GM23338 (cell line): ENCODE measurements around the gene ADAM15. TPM values are rescaled to one million over a fixed set of nuclear protein-coding genes. Genes with fewer than 3 reads are reported as not detected.

ENCODE experiments used
- ATAC-seq: fragments of 200-7000 bp; cut with Tn5 transposase; 3 replicates; pipeline ENCODE4 v1.9.1; 2020
- DNase-seq: peaks from one replicate; pipeline ENCODE4 v3.0.0-alpha.2; 2015; ENCODE audit warnings: low spot score
- H2AFZ ChIP-seq: fragments of 200-600 bp; sonication (generic); 2 replicates; pipeline ENCODE4 v1.8.0; 2016; ENCODE audit warnings: antibody characterized with exemption, mild to moderate bottlenecking, moderate library complexity
- H3F3A ChIP-seq: fragments of 200-600 bp; sonication (generic); replicated peaks from 2 replicates; pipeline ENCODE4 v1.8.0; 2017; ENCODE audit warnings: antibody characterized with exemption, mixed run types, low read depth
- H3K27ac ChIP-seq: fragments of 200-600 bp; sonication (generic); 2 replicates; pipeline ENCODE4 v1.6.1; 2016; ENCODE audit warnings: low read depth
- H3K27me3 ChIP-seq: fragments of 200-600 bp; sonication (generic); 2 replicates; pipeline ENCODE4 v1.8.0; 2016; ENCODE audit warnings: mild to moderate bottlenecking, mixed run types, moderate library complexity; ENCODE audit not compliant: insufficient read depth
- H3K36me3 ChIP-seq: fragments of 200-600 bp; sonication (generic); 2 replicates; pipeline ENCODE4 v1.8.0; 2016; ENCODE audit warnings: mild to moderate bottlenecking; ENCODE audit not compliant: insufficient read depth
- H3K4me1 ChIP-seq: fragments of 200-600 bp; sonication (generic); 2 replicates; pipeline ENCODE4 v1.8.0; 2016; ENCODE audit warnings: mild to moderate bottlenecking, moderate library complexity; ENCODE audit not compliant: insufficient read depth
- H3K4me2 ChIP-seq: fragments of 200-600 bp; sonication (generic); 2 replicates; pipeline ENCODE4 v1.7.1; 2017; ENCODE audit warnings: mixed run types
- H3K4me3 ChIP-seq: fragments of 200-600 bp; sonication (generic); 2 replicates; pipeline ENCODE4 v1.6.1; 2016; ENCODE audit warnings: mixed run types
- H3K79me2 ChIP-seq: fragments of 200-600 bp; sonication (generic); replicated peaks from 2 replicates; pipeline ENCODE4 v1.8.0; 2017; ENCODE audit warnings: mild to moderate bottlenecking; ENCODE audit not compliant: insufficient read depth
- H3K9me2 ChIP-seq: fragments of 200-600 bp; sonication (generic); 2 replicates; pipeline ENCODE4 v1.8.0; 2017; ENCODE audit not compliant: insufficient read depth
- H4K20me1 ChIP-seq: fragments of 200-600 bp; sonication (generic); replicated peaks from 2 replicates; pipeline ENCODE4 v1.8.0; 2017; ENCODE audit warnings: mild to moderate bottlenecking; ENCODE audit not compliant: insufficient read depth
- H3K27ac Mint-ChIP-seq: 2 replicates; pipeline ENCODE4 v1.8.0; 2020; ENCODE audit warnings: inconsistent platforms, mild to moderate bottlenecking, moderate library complexity, mixed read lengths
- H3K27me3 Mint-ChIP-seq: 3 replicates; pipeline ENCODE4 v1.8.0; 2022; ENCODE audit warnings: low read depth, mild to moderate bottlenecking, moderate library complexity, mixed read lengths, inconsistent platforms; ENCODE audit not compliant: insufficient read depth, poor library complexity
- H3K36me3 Mint-ChIP-seq: 3 replicates; pipeline ENCODE4 v1.8.0; 2021; ENCODE audit warnings: low read depth, mild to moderate bottlenecking, inconsistent platforms, moderate library complexity, mixed read lengths
- H3K4me1 Mint-ChIP-seq: 3 replicates; pipeline ENCODE4 v1.8.0; 2020; ENCODE audit warnings: mild to moderate bottlenecking, inconsistent platforms, mixed read lengths
- H3K4me3 Mint-ChIP-seq: 3 replicates; pipeline ENCODE4 v1.8.0; 2021; ENCODE audit warnings: moderate library complexity, mild to moderate bottlenecking, inconsistent platforms, mixed read lengths
- H3K9me3 Mint-ChIP-seq: 3 replicates; pipeline ENCODE4 v1.8.0; 2020; ENCODE audit warnings: moderate library complexity, mild to moderate bottlenecking, inconsistent platforms, mixed read lengths
- CREB1 ChIP-seq: fragments of 250-450 bp; sonication (Bioruptor Pico); IDR thresholded peaks from 2 replicates; pipeline ENCODE4 v1.5.0; 2020; ENCODE audit warnings: low read depth, mild to moderate bottlenecking, moderate library complexity
- CTCF ChIP-seq, 2 experiments: fragments of 200-600 bp in 1 of 2; sonication (generic) in 1 of 2; conservative IDR thresholded peaks; 2 replicates each; pipeline versions ENCODE4 v1.5.1 to v1.6.1; 2016 to 2017; ENCODE audit warnings: antibody characterized with exemption in 2 of 2, low read depth in 2 of 2, mild to moderate bottlenecking in 2 of 2, moderate library complexity in 1 of 2
- EZH2 ChIP-seq: fragments of 200-600 bp; sonication (generic); IDR thresholded peaks from one replicate; pipeline ENCODE4 v1.8.0; 2017; ENCODE audit warnings: antibody characterized with exemption, mild to moderate bottlenecking, low read depth; ENCODE audit not compliant: unreplicated experiment
- EZH2phosphoT487 ChIP-seq: fragments of 200-600 bp; sonication (generic); IDR thresholded peaks from one replicate; pipeline ENCODE4 v1.8.1; 2018; ENCODE audit warnings: antibody characterized with exemption; ENCODE audit not compliant: unreplicated experiment
- NANOG ChIP-seq: IDR thresholded peaks from 2 replicates; pipeline ENCODE4 v1.6.1; 2016; ENCODE audit warnings: antibody characterized with exemption, borderline replicate concordance
- POLR2AphosphoS5 ChIP-seq: IDR thresholded peaks from 2 replicates; pipeline ENCODE4 v1.6.1; 2016; ENCODE audit warnings: antibody characterized with exemption, low read depth
- STAT1 ChIP-seq: IDR thresholded peaks from one replicate; pipeline ENCODE4 v1.6.1; 2016; ENCODE audit warnings: antibody characterized with exemption; ENCODE audit not compliant: unreplicated experiment
- ZNF114 ChIP-seq: fragments of 250-450 bp; sonication (Bioruptor Pico); IDR thresholded peaks from 2 replicates; pipeline ENCODE4 v1.5.0; 2020; ENCODE audit warnings: mild to moderate bottlenecking, moderate library complexity
- polyA plus RNA-seq: library from polyadenylated mRNA; unstranded; fragments of >200 nt; fragmentation: Nextera tagmentation; extraction: Ambion mirVana; gene quantifications from 2 replicates; pipeline ENCODE4 v1.2.1, GENCODE V29; 2016
- total RNA-seq: library from RNA; depleted of rRNA; stranded (reverse); fragments of >200 nt; shearing (Covaris generic); gene quantifications from 2 replicates; pipeline ENCODE4 v1.2.3, GENCODE V29; 2014
- TF ChIP-seq, protein P1 (sequence below): IDR thresholded peaks from one replicate; pipeline ENCODE4 v1.6.1; 2018; ENCODE audit warnings: antibody characterized with exemption; ENCODE audit not compliant: unreplicated experiment
- TF ChIP-seq, protein P2 (sequence below): IDR thresholded peaks from 2 replicates; pipeline ENCODE4 v1.6.1; 2016; ENCODE audit warnings: antibody characterized with exemption

The ADAM15 gene
- total and polyA plus RNA-seq, 2 experiments from 2014 or later: 24.2 to 31.1 TPM

DNA sequence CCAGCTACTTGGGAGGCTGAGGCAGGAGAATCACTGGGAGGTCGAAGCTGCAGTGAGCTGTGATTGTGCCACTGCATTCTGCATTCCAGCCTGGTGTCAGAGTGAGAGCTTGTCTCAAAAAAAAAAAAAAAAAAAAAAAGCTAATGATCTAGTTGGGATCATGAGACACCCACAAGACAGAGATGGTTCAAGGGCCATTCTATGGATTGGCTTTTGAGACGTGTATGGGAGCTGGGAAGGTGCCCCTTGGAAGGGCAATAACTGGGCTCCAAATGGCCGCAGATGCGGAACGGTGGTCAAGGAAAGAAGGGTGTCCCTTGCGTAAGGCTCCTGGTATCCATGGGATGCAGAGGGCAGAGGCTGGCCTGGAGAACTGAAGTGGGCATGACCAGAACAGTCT is 6.8 kb upstream of the ADAM15 start:
- peaks cover 5% of the 10 kb centered on the region; the same call in 1 of the 2 replicates for H3K4me1 ChIP-seq
- no peak overlapping the region for H3K4me3 ChIP-seq
- no peak for DNase-seq
- no peak overlapping the region for H3K27ac ChIP-seq
- Mint-ChIP-seq H3K27me3 (peaks cover 23% of the 10 kb centered on the region), H3K36me3 (no peaks in the 10 kb centered on the region), H3K27ac (no peak overlapping the region), H3K9me3 (no peaks in the 10 kb centered on the region; the same call in 2 of the 3 replicates), H3K4me3 (no peak overlapping the region; the same call in 2 of the 3 replicates), H3K4me1 (peaks cover 40% of the 10 kb centered on the region)
- H3K79me2 ChIP-seq: no peaks in the 10 kb centered on the region
- H3K9me2 ChIP-seq: no peaks in the 10 kb centered on the region
- no peaks in the 10 kb centered on the region for H4K20me1 ChIP-seq
- TF ChIP-seq EZH2phosphoT487 (no peak), STAT1 (no peak), POLR2AphosphoS5 (no peak), CTCF (conservative IDR thresholded peaks at IDR 0.05; ENCODE audit: low read depth in 2 of 2) (no peak), NANOG (no peak), CREB1 (CRISPR knock-in tag) (no peak), ZNF114 (CRISPR knock-in tag) (no peak), EZH2 (no peak)
- TF ChIP-seq, protein P1, sequence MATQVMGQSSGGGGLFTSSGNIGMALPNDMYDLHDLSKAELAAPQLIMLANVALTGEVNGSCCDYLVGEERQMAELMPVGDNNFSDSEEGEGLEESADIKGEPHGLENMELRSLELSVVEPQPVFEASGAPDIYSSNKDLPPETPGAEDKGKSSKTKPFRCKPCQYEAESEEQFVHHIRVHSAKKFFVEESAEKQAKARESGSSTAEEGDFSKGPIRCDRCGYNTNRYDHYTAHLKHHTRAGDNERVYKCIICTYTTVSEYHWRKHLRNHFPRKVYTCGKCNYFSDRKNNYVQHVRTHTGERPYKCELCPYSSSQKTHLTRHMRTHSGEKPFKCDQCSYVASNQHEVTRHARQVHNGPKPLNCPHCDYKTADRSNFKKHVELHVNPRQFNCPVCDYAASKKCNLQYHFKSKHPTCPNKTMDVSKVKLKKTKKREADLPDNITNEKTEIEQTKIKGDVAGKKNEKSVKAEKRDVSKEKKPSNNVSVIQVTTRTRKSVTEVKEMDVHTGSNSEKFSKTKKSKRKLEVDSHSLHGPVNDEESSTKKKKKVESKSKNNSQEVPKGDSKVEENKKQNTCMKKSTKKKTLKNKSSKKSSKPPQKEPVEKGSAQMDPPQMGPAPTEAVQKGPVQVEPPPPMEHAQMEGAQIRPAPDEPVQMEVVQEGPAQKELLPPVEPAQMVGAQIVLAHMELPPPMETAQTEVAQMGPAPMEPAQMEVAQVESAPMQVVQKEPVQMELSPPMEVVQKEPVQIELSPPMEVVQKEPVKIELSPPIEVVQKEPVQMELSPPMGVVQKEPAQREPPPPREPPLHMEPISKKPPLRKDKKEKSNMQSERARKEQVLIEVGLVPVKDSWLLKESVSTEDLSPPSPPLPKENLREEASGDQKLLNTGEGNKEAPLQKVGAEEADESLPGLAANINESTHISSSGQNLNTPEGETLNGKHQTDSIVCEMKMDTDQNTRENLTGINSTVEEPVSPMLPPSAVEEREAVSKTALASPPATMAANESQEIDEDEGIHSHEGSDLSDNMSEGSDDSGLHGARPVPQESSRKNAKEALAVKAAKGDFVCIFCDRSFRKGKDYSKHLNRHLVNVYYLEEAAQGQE: no peak
- TF ChIP-seq, protein P2, sequence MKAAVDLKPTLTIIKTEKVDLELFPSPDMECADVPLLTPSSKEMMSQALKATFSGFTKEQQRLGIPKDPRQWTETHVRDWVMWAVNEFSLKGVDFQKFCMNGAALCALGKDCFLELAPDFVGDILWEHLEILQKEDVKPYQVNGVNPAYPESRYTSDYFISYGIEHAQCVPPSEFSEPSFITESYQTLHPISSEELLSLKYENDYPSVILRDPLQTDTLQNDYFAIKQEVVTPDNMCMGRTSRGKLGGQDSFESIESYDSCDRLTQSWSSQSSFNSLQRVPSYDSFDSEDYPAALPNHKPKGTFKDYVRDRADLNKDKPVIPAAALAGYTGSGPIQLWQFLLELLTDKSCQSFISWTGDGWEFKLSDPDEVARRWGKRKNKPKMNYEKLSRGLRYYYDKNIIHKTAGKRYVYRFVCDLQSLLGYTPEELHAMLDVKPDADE: no peak
- H3K4me2 ChIP-seq: no peak overlapping the region
- ATAC-seq: no peak
- H3K36me3 ChIP-seq: no peaks in the 10 kb centered on the region
- 0 out of 2 replicates have a peak, but pooled peaks cover 3% of the 10 kb centered on the region for H3F3A ChIP-seq
- H2AFZ ChIP-seq: no peak overlapping the region
- no peaks in the 10 kb centered on the region for H3K27me3 ChIP-seq
